OCI-LY1 (cell line): Measurements from ENCODE around the gene BMPER.

Experiments used
- H2AFZ ChIP-seq: fragments of 200-600 bp; sonication (generic), shearing (Covaris generic); 2 replicates; pipeline ENCODE4 v1.6.0; 2014; ENCODE audit warnings: antibody characterized with exemption, mild to moderate bottlenecking, low read length
- H3F3A ChIP-seq: fragments of 200-600 bp; sonication (generic), shearing (Covaris generic); 2 replicates; pipeline ENCODE4 v1.6.0; 2014; ENCODE audit warnings: mild to moderate bottlenecking, antibody characterized with exemption, low read length, moderate library complexity; ENCODE audit not compliant: insufficient read depth
- H3K27ac ChIP-seq: fragments of 200-600 bp; sonication (generic); 2 replicates; pipeline ENCODE4 v1.5.1; 2014; ENCODE audit warnings: low read length, mixed run types, mild to moderate bottlenecking, low read depth; ENCODE audit not compliant: poor library complexity, severe bottlenecking
- H3K27me3 ChIP-seq: fragments of 200-600 bp; sonication (generic); 2 replicates; pipeline ENCODE4 v1.6.0; 2014; ENCODE audit warnings: antibody characterized with exemption, mild to moderate bottlenecking, low read length, moderate library complexity; ENCODE audit not compliant: insufficient read depth
- H3K36me3 ChIP-seq: fragments of 200-600 bp; sonication (generic); 2 replicates; pipeline ENCODE4 v1.6.1; 2014; ENCODE audit warnings: mild to moderate bottlenecking, antibody characterized with exemption, low read length, moderate library complexity, mixed read lengths; ENCODE audit not compliant: insufficient read depth
- H3K4me1 ChIP-seq: fragments of 200-600 bp; sonication (generic); 2 replicates; pipeline ENCODE4 v1.5.1; 2014; ENCODE audit warnings: mild to moderate bottlenecking, low read length, moderate library complexity; ENCODE audit not compliant: insufficient read depth, severe bottlenecking
- H3K4me2 ChIP-seq: fragments of 200-600 bp; sonication (generic), shearing (Covaris generic); 2 replicates; pipeline ENCODE4 v1.6.1; 2014; ENCODE audit warnings: low read length
- H3K4me3 ChIP-seq: fragments of 200-600 bp; sonication (generic); 2 replicates; pipeline ENCODE4 v1.5.1; 2014; ENCODE audit warnings: low read length, low read depth, mild to moderate bottlenecking, mixed read lengths; ENCODE audit not compliant: poor library complexity, severe bottlenecking
- H3K79me2 ChIP-seq: fragments of 200-600 bp; shearing (Covaris generic); 2 replicates; pipeline ENCODE4 v1.6.1; 2016; ENCODE audit warnings: mixed run types, low read length, mixed read lengths; ENCODE audit not compliant: insufficient read depth
- H3K9ac ChIP-seq: fragments of 200-600 bp; sonication (generic), shearing (Covaris generic); 2 replicates; pipeline ENCODE4 v1.6.1; 2014; ENCODE audit warnings: mild to moderate bottlenecking, low read length, mixed read lengths
- H3K9me2 ChIP-seq: fragments of 200-600 bp; sonication (generic), shearing (Covaris generic); 2 replicates; pipeline ENCODE4 v1.6.1; 2014; ENCODE audit warnings: low read depth, mild to moderate bottlenecking, low read length, mixed read lengths
- H3K9me3 ChIP-seq: fragments of 200-600 bp; shearing (Covaris generic); 2 replicates; pipeline ENCODE4 v1.6.1; 2014; ENCODE audit warnings: low read length, mixed read lengths
- H4K20me1 ChIP-seq: fragments of 200-600 bp; sonication (generic), shearing (Covaris generic); 2 replicates; pipeline ENCODE4 v1.6.0; 2016; ENCODE audit warnings: mild to moderate bottlenecking, low read length; ENCODE audit not compliant: insufficient read depth
- CTCF ChIP-seq: fragments of 200-600 bp; sonication (generic), shearing (Covaris generic); IDR thresholded peaks from 2 replicates; pipeline ENCODE4 v1.5.1; 2017; ENCODE audit warnings: mild to moderate bottlenecking, antibody characterized with exemption, low read length, moderate library complexity, mixed read lengths
- EZH2 ChIP-seq: fragments of 200-600 bp; sonication (generic), shearing (Covaris generic); IDR thresholded peaks from 2 replicates; pipeline ENCODE4 v1.8.0; 2017; ENCODE audit warnings: borderline replicate concordance, mixed run types, mild to moderate bottlenecking, antibody characterized with exemption, low read length, moderate library complexity, mixed read lengths

The BMPER gene

GRCh38 chr7:33888166-33888565, 17.2 kb upstream of the BMPER start:
- TF ChIP-seq CTCF (no peak), EZH2 (no peak)
- Histone ChIP-seq H3K79me2 (no peaks in the 10 kb centered on the region), H3K4me3 (no peak overlapping the region)

GRCh38 chr7:33892945-33893344, 12.4 kb upstream of the BMPER start:
- H3F3A ChIP-seq: no peaks in the 10 kb centered on the region
- H3K4me1 ChIP-seq: no peaks in the 10 kb centered on the region
- H3K4me3 ChIP-seq: no peak overlapping the region
- H4K20me1 ChIP-seq: no peaks in the 10 kb centered on the region
- H3K36me3 ChIP-seq: no peaks in the 10 kb centered on the region
- H3K79me2 ChIP-seq: no peaks in the 10 kb centered on the region
- no peaks in the 10 kb centered on the region for H3K27me3 ChIP-seq
- no peak overlapping the region for H2AFZ ChIP-seq
- H3K9me3 ChIP-seq: no peaks in the 10 kb centered on the region
- H3K27ac ChIP-seq: no peak overlapping the region
- H3K9ac ChIP-seq: no peak overlapping the region
- H3K9me2 ChIP-seq: no peaks in the 10 kb centered on the region
- TF ChIP-seq EZH2: no peak
- TF ChIP-seq CTCF: no peak
- H3K4me2 ChIP-seq: no peak overlapping the region

More at GRCh38 chr7:33888166-33888565, 17.2 kb upstream of the BMPER start:
- H2AFZ ChIP-seq: no peak overlapping the region
- H3K27ac ChIP-seq: no peak overlapping the region
- 0 out of 2 replicates have a peak, but pooled peaks cover 3% of the 10 kb centered on the region for H3K27me3 ChIP-seq
- no peaks in the 10 kb centered on the region for H3F3A ChIP-seq
- H3K36me3 ChIP-seq: no peaks in the 10 kb centered on the region
- H3K9ac ChIP-seq: no peak overlapping the region
- no peaks in the 10 kb centered on the region for H3K4me1 ChIP-seq
- H3K4me2 ChIP-seq: no peak overlapping the region
- H3K9me2 ChIP-seq: no peaks in the 10 kb centered on the region
- no peaks in the 10 kb centered on the region for H3K9me3 ChIP-seq
- no peaks in the 10 kb centered on the region for H4K20me1 ChIP-seq

GRCh38 chr7:33893377-33893776, 12.0 kb upstream of the BMPER start:
- H3K4me1 ChIP-seq: no peaks in the 10 kb centered on the region
- H3K9me2 ChIP-seq: no peaks in the 10 kb centered on the region
- no peak overlapping the region for H3K9ac ChIP-seq
- H3K27ac ChIP-seq: no peak overlapping the region
- no peak for TF ChIP-seq CTCF
- TF ChIP-seq EZH2: no peak
- no peaks in the 10 kb centered on the region for H3F3A ChIP-seq
- H3K4me3 ChIP-seq: no peak overlapping the region
- no peaks in the 10 kb centered on the region for H3K27me3 ChIP-seq
- H3K36me3 ChIP-seq: no peaks in the 10 kb centered on the region
- no peak overlapping the region for H3K4me2 ChIP-seq
- H2AFZ ChIP-seq: no peak overlapping the region
- no peaks in the 10 kb centered on the region for H3K79me2 ChIP-seq
- no peaks in the 10 kb centered on the region for H4K20me1 ChIP-seq
- no peaks in the 10 kb centered on the region for H3K9me3 ChIP-seq
